Measurements from ENCODE around the gene MB21D2.

Gene MB21D2

DNA sequence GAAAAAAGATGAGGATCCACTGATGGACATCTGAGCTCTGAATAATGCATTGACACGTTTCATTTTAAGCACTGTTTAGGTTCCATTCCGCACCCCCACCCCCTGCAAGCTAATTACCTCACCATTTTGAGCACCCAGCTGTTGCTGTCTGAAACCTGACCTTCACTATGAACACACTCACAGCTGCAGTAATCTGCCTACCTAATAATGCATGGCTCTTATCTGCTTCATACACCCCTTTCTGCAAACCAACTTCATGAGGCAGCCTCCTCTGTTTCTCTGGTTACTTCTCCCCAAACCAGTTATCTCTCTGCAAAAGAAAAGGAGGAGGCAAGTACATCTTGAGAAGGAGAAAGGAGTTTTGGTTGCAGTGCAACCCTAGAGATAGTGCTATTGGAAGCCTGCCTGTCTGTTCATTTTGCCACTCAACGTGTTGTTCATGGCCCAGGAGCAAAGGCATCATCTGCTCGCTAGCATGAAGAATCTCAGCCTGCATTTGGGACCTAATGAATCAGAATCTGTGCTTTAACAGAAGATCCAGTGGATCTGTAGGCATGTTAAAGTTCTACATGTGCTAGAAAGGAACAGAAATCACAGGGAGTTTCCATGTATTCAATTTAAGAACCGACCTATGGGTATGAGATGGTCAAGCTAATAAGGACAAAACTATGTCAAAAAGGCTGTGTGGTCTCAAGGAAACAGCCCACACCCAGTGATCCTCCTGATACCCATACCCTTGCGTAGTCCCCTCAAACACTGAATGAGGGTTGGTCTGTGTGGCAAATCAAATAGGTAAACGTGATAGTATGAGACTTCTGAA lies 87.2 kb downstream of the MB21D2 start (continued):
- TF ChIP-seq, protein P1, sequence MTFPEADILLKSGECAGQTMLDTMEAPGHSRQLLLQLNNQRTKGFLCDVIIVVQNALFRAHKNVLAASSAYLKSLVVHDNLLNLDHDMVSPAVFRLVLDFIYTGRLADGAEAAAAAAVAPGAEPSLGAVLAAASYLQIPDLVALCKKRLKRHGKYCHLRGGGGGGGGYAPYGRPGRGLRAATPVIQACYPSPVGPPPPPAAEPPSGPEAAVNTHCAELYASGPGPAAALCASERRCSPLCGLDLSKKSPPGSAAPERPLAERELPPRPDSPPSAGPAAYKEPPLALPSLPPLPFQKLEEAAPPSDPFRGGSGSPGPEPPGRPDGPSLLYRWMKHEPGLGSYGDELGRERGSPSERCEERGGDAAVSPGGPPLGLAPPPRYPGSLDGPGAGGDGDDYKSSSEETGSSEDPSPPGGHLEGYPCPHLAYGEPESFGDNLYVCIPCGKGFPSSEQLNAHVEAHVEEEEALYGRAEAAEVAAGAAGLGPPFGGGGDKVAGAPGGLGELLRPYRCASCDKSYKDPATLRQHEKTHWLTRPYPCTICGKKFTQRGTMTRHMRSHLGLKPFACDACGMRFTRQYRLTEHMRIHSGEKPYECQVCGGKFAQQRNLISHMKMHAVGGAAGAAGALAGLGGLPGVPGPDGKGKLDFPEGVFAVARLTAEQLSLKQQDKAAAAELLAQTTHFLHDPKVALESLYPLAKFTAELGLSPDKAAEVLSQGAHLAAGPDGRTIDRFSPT (tag by site-specific recombination; IDR thresholded peaks at IDR 0.05) = peak; percentile 38; the same call in 1 of the 2 replicates
- TF ChIP-seq, protein P2, sequence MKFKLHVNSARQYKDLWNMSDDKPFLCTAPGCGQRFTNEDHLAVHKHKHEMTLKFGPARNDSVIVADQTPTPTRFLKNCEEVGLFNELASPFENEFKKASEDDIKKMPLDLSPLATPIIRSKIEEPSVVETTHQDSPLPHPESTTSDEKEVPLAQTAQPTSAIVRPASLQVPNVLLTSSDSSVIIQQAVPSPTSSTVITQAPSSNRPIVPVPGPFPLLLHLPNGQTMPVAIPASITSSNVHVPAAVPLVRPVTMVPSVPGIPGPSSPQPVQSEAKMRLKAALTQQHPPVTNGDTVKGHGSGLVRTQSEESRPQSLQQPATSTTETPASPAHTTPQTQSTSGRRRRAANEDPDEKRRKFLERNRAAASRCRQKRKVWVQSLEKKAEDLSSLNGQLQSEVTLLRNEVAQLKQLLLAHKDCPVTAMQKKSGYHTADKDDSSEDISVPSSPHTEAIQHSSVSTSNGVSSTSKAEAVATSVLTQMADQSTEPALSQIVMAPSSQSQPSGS (tag by site-specific recombination; IDR thresholded peaks at IDR 0.05; ENCODE audit: low read depth) = 0 out of 2 replicates have a peak, but pooled peaks have one; percentile 54
- TF ChIP-seq RBAK (tag by site-specific recombination; IDR thresholded peaks at IDR 0.05) = no peak
- 0 out of 2 replicates have a peak, but pooled peaks have one; percentile 33 for TF ChIP-seq ZBTB44 (tag by site-specific recombination; IDR thresholded peaks at IDR 0.05)
- TF ChIP-seq GLIS2 (tag by site-specific recombination; IDR thresholded peaks at IDR 0.05) = no peak
- no peak for TF ChIP-seq ZNF830 (tag by site-specific recombination; IDR thresholded peaks at IDR 0.05; ENCODE audit: low read depth)
- TF ChIP-seq, protein P3, sequence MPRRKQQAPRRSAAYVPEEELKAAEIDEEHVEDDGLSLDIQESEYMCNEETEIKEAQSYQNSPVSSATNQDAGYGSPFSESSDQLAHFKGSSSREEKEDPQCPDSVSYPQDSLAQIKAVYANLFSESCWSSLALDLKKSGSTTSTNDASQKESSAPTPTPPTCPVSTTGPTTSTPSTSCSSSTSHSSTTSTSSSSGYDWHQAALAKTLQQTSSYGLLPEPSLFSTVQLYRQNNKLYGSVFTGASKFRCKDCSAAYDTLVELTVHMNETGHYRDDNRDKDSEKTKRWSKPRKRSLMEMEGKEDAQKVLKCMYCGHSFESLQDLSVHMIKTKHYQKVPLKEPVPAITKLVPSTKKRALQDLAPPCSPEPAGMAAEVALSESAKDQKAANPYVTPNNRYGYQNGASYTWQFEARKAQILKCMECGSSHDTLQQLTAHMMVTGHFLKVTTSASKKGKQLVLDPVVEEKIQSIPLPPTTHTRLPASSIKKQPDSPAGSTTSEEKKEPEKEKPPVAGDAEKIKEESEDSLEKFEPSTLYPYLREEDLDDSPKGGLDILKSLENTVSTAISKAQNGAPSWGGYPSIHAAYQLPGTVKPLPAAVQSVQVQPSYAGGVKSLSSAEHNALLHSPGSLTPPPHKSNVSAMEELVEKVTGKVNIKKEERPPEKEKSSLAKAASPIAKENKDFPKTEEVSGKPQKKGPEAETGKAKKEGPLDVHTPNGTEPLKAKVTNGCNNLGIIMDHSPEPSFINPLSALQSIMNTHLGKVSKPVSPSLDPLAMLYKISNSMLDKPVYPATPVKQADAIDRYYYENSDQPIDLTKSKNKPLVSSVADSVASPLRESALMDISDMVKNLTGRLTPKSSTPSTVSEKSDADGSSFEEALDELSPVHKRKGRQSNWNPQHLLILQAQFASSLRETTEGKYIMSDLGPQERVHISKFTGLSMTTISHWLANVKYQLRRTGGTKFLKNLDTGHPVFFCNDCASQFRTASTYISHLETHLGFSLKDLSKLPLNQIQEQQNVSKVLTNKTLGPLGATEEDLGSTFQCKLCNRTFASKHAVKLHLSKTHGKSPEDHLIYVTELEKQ (tag by site-specific recombination; IDR thresholded peaks at IDR 0.05; ENCODE audit: borderline replicate concordance) = peak; percentile 9; the same call in 1 of the 2 replicates
- 0 out of 2 replicates have a peak, but pooled peaks have one; percentile 38 for TF ChIP-seq YY1 (tag by site-specific recombination; IDR thresholded peaks at IDR 0.05)
- peak; percentile 53; the same call in 1 of the 2 replicates for TF ChIP-seq OSR2 (tag by site-specific recombination; IDR thresholded peaks at IDR 0.05)
- TF ChIP-seq ZSCAN23 (tag by site-specific recombination; IDR thresholded peaks at IDR 0.05) = 0 out of 2 replicates have a peak, but pooled peaks have one; percentile 38
- TF ChIP-seq ZNF366 (tag by site-specific recombination; conservative IDR thresholded peaks at IDR 0.05) = peak; percentile 25

DNA sequence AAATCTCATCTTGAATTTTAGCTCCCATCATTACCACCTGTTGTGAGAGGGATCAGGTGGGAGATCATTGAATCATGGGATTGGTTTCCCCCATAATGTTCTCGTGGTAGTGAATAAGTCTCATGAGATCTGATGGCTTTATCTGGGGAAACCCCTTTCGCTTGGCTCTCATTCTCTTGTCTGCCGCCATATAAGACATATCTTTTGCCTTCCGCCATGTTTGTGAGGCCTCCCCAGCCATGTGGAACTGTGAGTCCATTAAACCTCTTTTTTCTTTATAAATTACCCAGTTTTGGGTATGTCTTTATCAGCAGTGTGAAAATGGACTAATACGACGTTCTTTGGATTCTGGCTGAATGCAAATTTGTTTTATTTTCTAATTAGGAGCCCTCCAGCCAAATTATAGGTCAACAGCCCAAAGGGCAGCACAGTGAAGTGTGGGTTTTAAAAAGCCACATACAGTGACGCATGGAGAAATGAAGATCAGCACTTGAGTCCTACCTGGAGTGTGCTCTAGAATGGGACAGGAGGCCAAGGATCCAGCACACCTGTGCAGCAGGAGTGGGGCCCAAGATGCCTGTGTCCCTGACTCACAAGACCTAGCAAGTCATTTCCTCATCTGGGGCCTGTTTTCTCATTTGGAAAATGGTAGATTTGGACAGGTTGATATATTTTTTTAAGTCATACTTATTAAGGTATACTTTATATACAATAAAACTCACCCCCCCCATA lies 89.6 kb downstream of the MB21D2 start:
- H3K27ac ChIP-seq (ENCODE audit: extremely low read depth, low read depth, low read length) = no peak overlapping the region
- H3K4me1 ChIP-seq (ENCODE audit: control insufficient read depth, insufficient read depth, low read length) = peaks cover 9% of the 10 kb centered on the region
- no peaks in the 10 kb centered on the region for H3K36me3 ChIP-seq (ENCODE audit: control insufficient read depth in 2 of 2, insufficient read depth in 1 of 2, low read length in 2 of 2)
- no peak overlapping the region for H3K4me3 ChIP-seq (ENCODE audit: low read depth, low read length)
- TF ChIP-seq ZNF10 (tag by site-specific recombination; IDR thresholded peaks at IDR 0.05) (no peak), EGR2 (tag by site-specific recombination; IDR thresholded peaks at IDR 0.05; ENCODE audit: low read depth) (no peak), ZNF223 (tag by site-specific recombination; IDR thresholded peaks at IDR 0.05) (no peak), ZNF391 (tag by site-specific recombination; IDR thresholded peaks at IDR 0.05; ENCODE audit: borderline replicate concordance, low read depth) (no peak), ZNF184 (tag by site-specific recombination; IDR thresholded peaks at IDR 0.05) (no peak), ZBTB11 (tag by site-specific recombination; conservative IDR thresholded peaks at IDR 0.05; ENCODE audit: low read depth) (no peak), ZSCAN23 (tag by site-specific recombination; IDR thresholded peaks at IDR 0.05) (no peak), ZNF473 (tag by site-specific recombination; IDR thresholded peaks at IDR 0.05) (no peak), ZNF19 (tag by site-specific recombination; IDR thresholded peaks at IDR 0.05; ENCODE audit: low read depth) (no peak)
- ChIA-PET POLR2A (no interaction called here), CTCF (no interaction called here)
- H3K9me3 ChIP-seq (ENCODE audit: control insufficient read depth, insufficient read depth, low read depth, low read length) = no peaks in the 10 kb centered on the region

All from HEK293 (cell line).